Trophoblast cell (in vitro differentiated cells and primary cell): ENCODE results near the gene NXN.
A peak's percentile ranks its signal among the peaks of the same experiment; 100 is the strongest.
"Not testable (repeated sequence)": the region's sequence is repeated elsewhere in the genome, so short reads cannot be mapped to it uniquely, and the experiment has no call there.

Source experiments
- DNase-seq, 2 donors: peaks; one replicate each; pipeline ENCODE4 v3.0.0-alpha.2; 2016
- H2AFZ ChIP-seq: 2 replicates; pipeline ENCODE4 v1.6.1; 2013; ENCODE audit warnings: low read length, moderate library complexity, mild to moderate bottlenecking; ENCODE audit not compliant: insufficient read depth, poor library complexity
- H2AK5ac ChIP-seq: 2 replicates; pipeline ENCODE4 v1.6.1; 2013; ENCODE audit warnings: mild to moderate bottlenecking, low read length
- H2BK120ac ChIP-seq: 2 replicates; pipeline ENCODE4 v1.6.1; 2013; ENCODE audit warnings: low read length, mild to moderate bottlenecking, moderate library complexity; ENCODE audit not compliant: insufficient read depth, poor library complexity
- H2BK12ac ChIP-seq: 2 replicates; pipeline ENCODE4 v1.6.1; 2013; ENCODE audit warnings: mild to moderate bottlenecking, low read length, moderate library complexity
- H2BK5ac ChIP-seq: 2 replicates; pipeline ENCODE4 v1.6.1; 2013; ENCODE audit warnings: low read length, low read depth, moderate library complexity, mild to moderate bottlenecking; ENCODE audit not compliant: poor library complexity
- H3K14ac ChIP-seq: 2 replicates; pipeline ENCODE4 v1.6.1; 2013; ENCODE audit warnings: mild to moderate bottlenecking, low read length
- H3K18ac ChIP-seq: 2 replicates; pipeline ENCODE4 v1.6.1; 2013; ENCODE audit warnings: mild to moderate bottlenecking, low read length
- H3K23ac ChIP-seq: 2 replicates; pipeline ENCODE4 v1.6.1; 2013; ENCODE audit warnings: low read length
- H3K27ac ChIP-seq: 2 replicates; pipeline ENCODE4 v1.5.1; 2013; ENCODE audit warnings: low read depth, mild to moderate bottlenecking, inconsistent platforms, low read length, moderate library complexity
- H3K27me3 ChIP-seq: 2 replicates; pipeline ENCODE4 v1.6.1; 2013; ENCODE audit warnings: inconsistent platforms, mild to moderate bottlenecking, low read length, moderate library complexity; ENCODE audit not compliant: insufficient read depth
- H3K36me3 ChIP-seq, 2 experiments: 1 replicate in 1 of 2; 2 replicates in 1 of 2; pipeline ENCODE4 v1.6.1; 2013; ENCODE audit warnings: low read length in 2 of 2, mild to moderate bottlenecking in 2 of 2, moderate library complexity in 1 of 2; ENCODE audit not compliant: insufficient read depth in 2 of 2, control insufficient read depth in 1 of 2
- H3K4ac ChIP-seq: 2 replicates; pipeline ENCODE4 v1.6.1; 2013; ENCODE audit warnings: low read depth, mild to moderate bottlenecking, low read length, moderate library complexity
- H3K4me1 ChIP-seq, 2 experiments: 1 replicate in 1 of 2; 2 replicates in 1 of 2; pipeline ENCODE4 v1.6.1; 2013; ENCODE audit warnings: low read length in 2 of 2, mild to moderate bottlenecking in 2 of 2, moderate library complexity in 1 of 2; ENCODE audit not compliant: insufficient read depth in 2 of 2, control insufficient read depth in 1 of 2
- H3K4me2 ChIP-seq: 2 replicates; pipeline ENCODE4 v1.6.1; 2013; ENCODE audit warnings: inconsistent platforms, mild to moderate bottlenecking, low read length, moderate library complexity
- H3K4me3 ChIP-seq: 2 replicates; pipeline ENCODE4 v1.5.1; 2013; ENCODE audit warnings: mild to moderate bottlenecking, low read depth, low read length, inconsistent platforms
- H3K79me1 ChIP-seq: one replicate; pipeline ENCODE4 v1.6.1; 2013; ENCODE audit warnings: low read length
- H3K79me2 ChIP-seq: 2 replicates; pipeline ENCODE4 v1.6.1; 2013; ENCODE audit warnings: low read length, mild to moderate bottlenecking; ENCODE audit not compliant: control insufficient read depth, insufficient read depth, poor library complexity
- H3K9ac ChIP-seq: 2 replicates; pipeline ENCODE4 v1.6.1; 2013; ENCODE audit warnings: mild to moderate bottlenecking, low read length
- H3K9me3 ChIP-seq: 2 replicates; pipeline ENCODE4 v1.6.1; 2013; ENCODE audit warnings: low read depth, mild to moderate bottlenecking, control low read depth, inconsistent platforms, low read length; ENCODE audit not compliant: insufficient read depth
- H4K12ac ChIP-seq: 2 replicates; pipeline ENCODE4 v1.6.1; 2013; ENCODE audit warnings: low read depth, mild to moderate bottlenecking, low read length, moderate library complexity
- H4K8ac ChIP-seq: 2 replicates; pipeline ENCODE4 v1.6.1; 2013; ENCODE audit warnings: low read depth, mild to moderate bottlenecking, low read length, moderate library complexity
- H4K91ac ChIP-seq: one replicate; pipeline ENCODE4 v1.6.1; 2013; ENCODE audit warnings: low read depth, mild to moderate bottlenecking, low read length, moderate library complexity
- WGBS: extraction: QIAGEN DNeasy Blood & Tissue Kit; methylation state at CpG from one replicate; pipeline ENCODE4 v1.1.7; 2013; ENCODE audit warnings: missing lambda C conversion rate; ENCODE audit not compliant: insufficient read length, insufficient coverage; ENCODE audit errors: extremely low coverage; 5-methylcytosine and 5-hydroxymethylcytosine counted together

NXN gene

GRCh38 chr17:874590-874989, 105.0 kb downstream of the NXN start:
- H2AFZ ChIP-seq, H2BK12ac ChIP-seq, H3K36me3 ChIP-seq, H3K9ac ChIP-seq, H4K8ac ChIP-seq, H4K91ac ChIP-seq, H2AK5ac ChIP-seq, H3K27me3 ChIP-seq, H3K4me3 ChIP-seq, DNase-seq, H3K79me2 ChIP-seq, H3K23ac ChIP-seq, H2BK5ac ChIP-seq, H3K14ac ChIP-seq, H2BK120ac ChIP-seq, H3K4me2 ChIP-seq, H3K27ac ChIP-seq, H4K12ac ChIP-seq, H3K9me3 ChIP-seq, H3K79me1 ChIP-seq, H3K18ac ChIP-seq, H3K4ac ChIP-seq: not testable (repeated sequence)
- no CpG with 5 or more reads among the region's 2 CpGs for WGBS
- peaks cover 11 to 18% of the 10 kb centered on the region in 2 experiments for H3K4me1 ChIP-seq

- no peaks in the 10 kb centered on the region for H3K36me3 ChIP-seq
- no CpG with 5 or more reads among the region's 5 CpGs for WGBS
- H2AFZ ChIP-seq: no peak overlapping the region
- H3K79me2 ChIP-seq: peaks cover 5% of the 10 kb centered on the region
- no peak overlapping the region for H3K9ac ChIP-seq
- no peak overlapping the region for H2BK120ac ChIP-seq
- H3K27me3 ChIP-seq: no peaks in the 10 kb centered on the region
- H3K4ac ChIP-seq: no peak overlapping the region
- no peak for DNase-seq
- H2BK12ac ChIP-seq: no peak overlapping the region
- peaks cover 20 to 24% of the 10 kb centered on the region in 2 experiments for H3K4me1 ChIP-seq
- H3K79me1 ChIP-seq: no peaks in the 10 kb centered on the region
- H4K8ac ChIP-seq: no peak overlapping the region
- H3K23ac ChIP-seq: no peak overlapping the region
- H2AK5ac ChIP-seq: no peak overlapping the region
- H4K12ac ChIP-seq: no peak overlapping the region
- no peak overlapping the region for H3K4me2 ChIP-seq
- H4K91ac ChIP-seq: no peak overlapping the region
- no peak overlapping the region for H3K4me3 ChIP-seq
- no peak overlapping the region for H3K14ac ChIP-seq
- H2BK5ac ChIP-seq: no peak overlapping the region
- H3K9me3 ChIP-seq: no peaks in the 10 kb centered on the region
- H3K18ac ChIP-seq: no peak overlapping the region
- H3K27ac ChIP-seq: no peak overlapping the region
Observed at GRCh38 chr17:872855-873254, 106.7 kb downstream of the NXN start.

- Histone ChIP-seq H2BK5ac (no peak overlapping the region), H2BK120ac (no peak overlapping the region), H3K27me3 (no peaks in the 10 kb centered on the region), H2AK5ac (no peak overlapping the region), H3K14ac (no peak overlapping the region), H3K4ac (no peak overlapping the region), H3K27ac (no peak overlapping the region), H3K79me2 (peaks cover 5% of the 10 kb centered on the region), H3K79me1 (no peaks in the 10 kb centered on the region), H3K18ac (no peak overlapping the region), H4K91ac (no peak overlapping the region), H3K4me3 (no peak overlapping the region), H4K8ac (no peak overlapping the region), H3K4me2 (no peak overlapping the region), H2BK12ac (no peak overlapping the region), H4K12ac (no peak overlapping the region), H2AFZ (no peak overlapping the region), H3K36me3 (no peaks in the 10 kb centered on the region), H3K4me1 (peaks cover 19 to 20% of the 10 kb centered on the region in 2 experiments), H3K9me3 (no peaks in the 10 kb centered on the region), H3K9ac (no peak overlapping the region), H3K23ac (no peak overlapping the region)
- WGBS: no CpG with 5 or more reads among the region's 9 CpGs
- DNase-seq: no peak
Observed at GRCh38 chr17:871751-872519, 107.6 kb downstream of the NXN start.

GRCh38 chr17:869567-870525, 109.7 kb downstream of the NXN start:
- H3K27ac ChIP-seq: peak overlapping the region; percentile 61
- peak overlapping the region; percentile 13 for H4K12ac ChIP-seq
- H2BK120ac ChIP-seq: no peak overlapping the region
- no peaks in the 10 kb centered on the region for H3K79me1 ChIP-seq
- WGBS: no CpG with 5 or more reads among the region's 30 CpGs
- H3K4ac ChIP-seq: peak overlapping the region; percentile 19
- H3K4me3 ChIP-seq: no peak overlapping the region
- peak overlapping the region; percentile 47 for H4K8ac ChIP-seq
- no peaks in the 10 kb centered on the region for H3K9me3 ChIP-seq
- H4K91ac ChIP-seq: peak overlapping the region; percentile 40
- H3K14ac ChIP-seq: peak overlapping the region; percentile 48
- peaks cover 5% of the 10 kb centered on the region for H3K79me2 ChIP-seq
- peak overlapping the region; percentile 38 for H3K18ac ChIP-seq
- no peak overlapping the region for H3K9ac ChIP-seq
- no peaks in the 10 kb centered on the region for H3K27me3 ChIP-seq
- H3K23ac ChIP-seq: no peak overlapping the region
- no peak overlapping the region for H2AFZ ChIP-seq
- peaks cover 19 to 20% of the 10 kb centered on the region in 2 experiments for H3K4me1 ChIP-seq
- H2BK12ac ChIP-seq: peak overlapping the region; percentile 16
- peak; percentile 41 to 56 for DNase-seq
- no peak overlapping the region for H3K4me2 ChIP-seq
- H2BK5ac ChIP-seq: no peak overlapping the region
- peak overlapping the region; percentile 19 for H2AK5ac ChIP-seq
- no peaks in the 10 kb centered on the region for H3K36me3 ChIP-seq
